PC-3 (cell line): ENCODE data around the gene RANBP1. TPM values are rescaled to one million over a fixed set of nuclear protein-coding genes. Genes with fewer than 3 reads are reported as not detected.

Experiments
- ATAC-seq: fragments of 200-7000 bp; cut with Tn5 transposase; 2 replicates; pipeline ENCODE4 v1.9.1; 2020; ENCODE audit warnings: mild to moderate bottlenecking, moderate library complexity
- BruUV-seq: library from RNA; stranded (reverse); fragments of 400-500 nt; replicated peaks from 2 replicates; lab custom pipeline; 2021; lab: Mats Ljungman, UMichigan
- CTCF ChIA-PET: fragments of 300-600 bp; sonication (Branson Sonifier 250); formaldehyde crosslinking; loops from one replicate; lab custom pipeline; 2022; ENCODE audit warnings: antibody characterized with exemption; lab: Charles Lee
- POLR2A ChIA-PET: fragments of 300-600 bp; sonication (Branson Sonifier 250); formaldehyde crosslinking; loops from one replicate; lab custom pipeline; 2022; ENCODE audit warnings: antibody characterized with exemption; ENCODE audit not compliant: unreplicated experiment; lab: Charles Lee
- DNase-seq: peaks from one replicate; pipeline ENCODE4 v3.0.0-alpha.2; 2015
- H2AFZ ChIP-seq: fragments of 300-600 bp; sonication (generic); 2 replicates; pipeline ENCODE4 v1.6.0; 2016; ENCODE audit warnings: antibody characterized with exemption, low read length
- H3F3A ChIP-seq: fragments of 300-600 bp; sonication (generic); one replicate; pipeline ENCODE4 v1.6.0; 2017; ENCODE audit warnings: antibody characterized with exemption, low read length, control low read depth, mild to moderate bottlenecking; ENCODE audit not compliant: unreplicated experiment
- H3K27ac ChIP-seq: fragments of 300-600 bp; sonication (generic); 2 replicates; pipeline ENCODE4 v1.5.1; 2016; ENCODE audit warnings: mild to moderate bottlenecking, low read length
- H3K27me3 ChIP-seq: fragments of 300-600 bp; sonication (generic); 2 replicates; pipeline ENCODE4 v1.6.1; 2016; ENCODE audit warnings: low read length, mixed read lengths
- H3K36me3 ChIP-seq: fragments of 300-600 bp; sonication (generic); 2 replicates; pipeline ENCODE4 v1.6.1; 2016; ENCODE audit warnings: low read depth, mixed run types, low read length, mixed read lengths
- H3K4me1 ChIP-seq: fragments of 300-600 bp; sonication (generic); 2 replicates; pipeline ENCODE4 v1.5.1; 2016; ENCODE audit warnings: low read length; ENCODE audit not compliant: insufficient read depth
- H3K4me2 ChIP-seq: fragments of 300-600 bp; sonication (generic); 2 replicates; pipeline ENCODE4 v1.6.0; 2016; ENCODE audit warnings: low read length
- H3K4me3 ChIP-seq: fragments of 300-600 bp; sonication (generic); 2 replicates; pipeline ENCODE4 v1.5.1; 2016; ENCODE audit warnings: mild to moderate bottlenecking, low read length, mixed read lengths
- H3K79me2 ChIP-seq: fragments of 300-600 bp; sonication (generic); 2 replicates; pipeline ENCODE4 v1.6.1; 2017; ENCODE audit warnings: low read length, mixed read lengths
- H3K9ac ChIP-seq: fragments of 300-600 bp; sonication (generic); 2 replicates; pipeline ENCODE4 v1.6.0; 2016; ENCODE audit warnings: mild to moderate bottlenecking, low read length
- H3K9me2 ChIP-seq: fragments of 300-600 bp; sonication (generic); replicated peaks from 2 replicates; pipeline ENCODE4 v1.6.1; 2016; ENCODE audit warnings: mixed run types, low read length, mixed read lengths
- H3K9me3 ChIP-seq: fragments of 300-600 bp; sonication (generic); 2 replicates; pipeline ENCODE4 v1.6.1; 2016; ENCODE audit warnings: low read length, mixed read lengths
- H4K20me1 ChIP-seq: fragments of 300-600 bp; sonication (generic); 2 replicates; pipeline ENCODE4 v1.6.1; 2016; ENCODE audit warnings: low read length, mixed read lengths
- CTCF ChIP-seq: fragments of 300-600 bp; sonication (generic); conservative IDR thresholded peaks from 2 replicates; pipeline ENCODE4 v1.5.1; 2017; ENCODE audit warnings: antibody characterized with exemption, low read depth, mild to moderate bottlenecking, low read length
- EZH2 ChIP-seq: fragments of 300-600 bp; sonication (generic); IDR thresholded peaks from one replicate; pipeline ENCODE4 v1.6.1; 2017; ENCODE audit warnings: antibody characterized with exemption, mild to moderate bottlenecking, low read length; ENCODE audit not compliant: unreplicated experiment
- EZH2phosphoT487 ChIP-seq: fragments of 300-600 bp; sonication (generic); IDR thresholded peaks from 2 replicates; pipeline ENCODE4 v1.6.1; 2018; ENCODE audit warnings: mild to moderate bottlenecking, antibody characterized with exemption, low read length, borderline replicate concordance
- intact Hi-C: fragments of 100-400 bp; cut with micrococcal nuclease; formaldehyde crosslinking; loops from 2 replicates; pipeline ENCODE4 v1.9.0; 2023
- total RNA-seq: library from RNA; depleted of rRNA; stranded (reverse); fragments of >200 nt; gene quantifications from 2 replicates; pipeline ENCODE4 v1.2.3, GENCODE V29; 2014

Gene RANBP1
- total RNA-seq, 1 experiment from 2014 or later, result 356 TPM

GRCh38 chr22:20145206-20145831 is 29.4 kb downstream of the RANBP1 start:
- Histone ChIP-seq H3K4me3 (no peak overlapping the region), H3K9me3 (no peaks in the 10 kb centered on the region), H3K27ac (no peak overlapping the region), H3K4me2 (no peak overlapping the region), H3F3A (no peaks in the 10 kb centered on the region), H3K36me3 (no peaks in the 10 kb centered on the region), H3K9ac (no peak overlapping the region), H3K4me1 (no peaks in the 10 kb centered on the region), H3K27me3 (no peaks in the 10 kb centered on the region), H2AFZ (no peak overlapping the region), H3K79me2 (no peaks in the 10 kb centered on the region), H4K20me1 (no peaks in the 10 kb centered on the region), H3K9me2 (no peaks in the 10 kb centered on the region)
- CTCF ChIA-PET, result no interaction called here
- ATAC-seq, result no peak
- POLR2A ChIA-PET, result no interaction called here
- intact Hi-C loops, result no loop called here
- TF ChIP-seq EZH2phosphoT487 (no peak), EZH2 (no peak), CTCF (no peak)
- no peak for DNase-seq
- BruUV-seq, result TSS peak; percentile 35

DNA sequence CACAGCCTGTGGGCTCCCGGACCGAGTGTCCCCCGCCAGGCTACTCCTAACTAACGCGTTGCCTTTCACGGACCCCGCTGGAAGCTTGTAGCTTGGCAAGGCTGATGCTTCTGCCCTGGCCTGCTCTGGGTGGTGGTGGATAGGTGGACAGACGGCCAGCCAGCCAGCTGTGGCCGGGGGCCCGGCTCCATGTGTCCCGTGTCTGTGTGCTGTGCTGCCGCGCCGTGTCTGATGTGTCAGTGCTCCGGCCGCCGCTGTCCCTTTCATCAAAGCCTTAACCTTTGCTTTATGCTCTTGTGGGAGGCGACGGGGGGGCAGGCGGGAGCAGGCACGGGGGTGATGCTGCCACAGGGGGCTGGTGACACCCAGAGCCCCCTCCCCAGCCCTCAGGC is 29.9 kb downstream of the RANBP1 start:
- intact Hi-C loops, result no loop called here
- DNase-seq, result no peak
- BruUV-seq, result no TSS peak

More for the DNA sequence above, 29.9 kb downstream of the RANBP1 start:
- ATAC-seq, result no peak
- TF ChIP-seq CTCF (no peak), EZH2 (no peak), EZH2phosphoT487 (no peak)
- Histone ChIP-seq H3K4me1 (no peaks in the 10 kb centered on the region), H3K9me3 (no peaks in the 10 kb centered on the region), H3K27ac (no peak overlapping the region), H3K9ac (no peak overlapping the region), H2AFZ (no peak overlapping the region), H3F3A (no peaks in the 10 kb centered on the region), H3K79me2 (no peaks in the 10 kb centered on the region), H3K4me3 (no peak overlapping the region), H3K36me3 (no peaks in the 10 kb centered on the region), H3K9me2 (no peaks in the 10 kb centered on the region), H4K20me1 (no peaks in the 10 kb centered on the region), H3K4me2 (no peak overlapping the region), H3K27me3 (no peaks in the 10 kb centered on the region)
- ChIA-PET POLR2A (no interaction called here), CTCF (no interaction called here)
